Measurements from ENCODE around the gene SHQ1. TPM values are rescaled to one million over a fixed set of nuclear protein-coding genes. Genes with fewer than 3 reads are reported as not detected.

The SHQ1 gene
- total RNA-seq, 1 experiment from 2014 or later = 32.5 TPM

- H3K79me2 ChIP-seq (ENCODE audit: insufficient read depth, low read length) = no peaks in the 10 kb centered on the region
- H3K9me3 Mint-ChIP-seq = no peaks in the 10 kb centered on the region
- no peak overlapping the region for H3K14ac ChIP-seq (ENCODE audit: insufficient read depth, low read length)
- no peak overlapping the region for H3K23ac ChIP-seq (ENCODE audit: insufficient read length, low read depth, low read length)
- DNase-seq = no peak
- H3K79me1 ChIP-seq (ENCODE audit: insufficient read depth, low read depth, low read length, poor library complexity, severe bottlenecking) = no peaks in the 10 kb centered on the region
- no peak overlapping the region for H4K8ac ChIP-seq (replicated peaks; ENCODE audit: insufficient read length, low read depth, low read length)
- H3K4me2 ChIP-seq (ENCODE audit: insufficient read depth, insufficient read length, low read length) = no peak overlapping the region
- H2BK12ac ChIP-seq (ENCODE audit: insufficient read length, low read depth, low read length) = no peak overlapping the region
- H2AFZ ChIP-seq (ENCODE audit: low read length) = no peak overlapping the region
- H4K91ac ChIP-seq (ENCODE audit: insufficient read length, low read depth, low read length) = no peak overlapping the region
- H3K27ac ChIP-seq (ENCODE audit: insufficient read length, low read depth, low read length) = no peak overlapping the region
- no peaks in the 10 kb centered on the region for H3K27me3 Mint-ChIP-seq (ENCODE audit: low read depth)
- H3T11ph ChIP-seq (ENCODE audit: low read length) = no peak overlapping the region
- no CpG with 5 or more reads among the region's 5 CpGs for WGBS (ENCODE audit: extremely low coverage, insufficient read length, low lambda C conversion rate)
- no peak for TF ChIP-seq CTCF (conservative IDR thresholded peaks at IDR 0.05)
- H3K18ac ChIP-seq (ENCODE audit: insufficient read length, low read depth, low read length) = no peak overlapping the region
- no peaks in the 10 kb centered on the region for H3K9me3 ChIP-seq (ENCODE audit: control insufficient read depth, low read depth, low read length)
- H3K27ac Mint-ChIP-seq = peak overlapping the region in 1 of 3 experiments; percentile 3; a peak in 1 of 7 replicates
- H3K9ac ChIP-seq (ENCODE audit: extremely low read depth, insufficient read length, low read length) = no peak overlapping the region
- H3K36me3 Mint-ChIP-seq (ENCODE audit: insufficient read depth in 1 of 3, low read depth in 3 of 3) = 0 out of 7 replicates have a peak, but pooled peaks cover 0 to 2% (median 0%) of the 10 kb centered on the region in 3 experiments
- H2AK5ac ChIP-seq (ENCODE audit: insufficient read length, low read length) = no peak overlapping the region
- peaks cover 3% of the 10 kb centered on the region for H4K20me1 ChIP-seq (ENCODE audit: control insufficient read depth, insufficient read depth, insufficient read length)
- no peak overlapping the region for H3K4me3 Mint-ChIP-seq
- no peak overlapping the region for H2BK120ac ChIP-seq (ENCODE audit: low read depth, low read length, poor library complexity, severe bottlenecking)
- no peaks in the 10 kb centered on the region for H3K27me3 ChIP-seq (ENCODE audit: insufficient read depth, low read length)
- no peak overlapping the region for H2BK5ac ChIP-seq (ENCODE audit: insufficient read length, low read length)
- no peak overlapping the region for H2BK20ac ChIP-seq (ENCODE audit: low read depth, low read length, poor library complexity, severe bottlenecking)
- no peak overlapping the region for H4K5ac ChIP-seq (ENCODE audit: insufficient read length, low read depth, low read length)
- H3K4me1 ChIP-seq (ENCODE audit: insufficient read depth, low read length) = peaks cover 9% of the 10 kb centered on the region; the same call in 1 of the 2 replicates
- H3K23me2 ChIP-seq (ENCODE audit: insufficient read length, low read depth, low read length, poor library complexity, severe bottlenecking) = no peaks in the 10 kb centered on the region
- no peak overlapping the region for H2BK15ac ChIP-seq (ENCODE audit: low read depth, low read length)
- H3K4me1 Mint-ChIP-seq = peaks cover 29 to 30% of the 10 kb centered on the region in 2 experiments
- H3K4ac ChIP-seq (ENCODE audit: low read depth, low read length) = no peak overlapping the region
- no peak overlapping the region for H3K56ac ChIP-seq (ENCODE audit: insufficient read length, low read depth, low read length)
Measured at GRCh38 chr3:72802001-72802400, 46.2 kb downstream of the SHQ1 start.
